ENCODE results near the gene ARHGAP21.
"Not testable (repeated sequence)": the region's sequence is repeated elsewhere in the genome, so short reads cannot be mapped to it uniquely, and the experiment has no call there.

GRCh38 chr10:24658319-24658718, 65.4 kb downstream of the ARHGAP21 start:
- not testable (repeated sequence) for TF ChIP-seq YY1 (IDR thresholded peaks at IDR 0.05; ENCODE audit: borderline replicate concordance in 1 of 3, control insufficient read depth in 1 of 3, extremely low read depth in 1 of 3, insufficient read depth in 3 of 3, insufficient read length in 1 of 3, insufficient replicate concordance in 2 of 3, low read depth in 1 of 3, low read length in 2 of 3); FOXA1 (IDR thresholded peaks at IDR 0.05; ENCODE audit: borderline replicate concordance); ZNF224 (CRISPR knock-in tag; IDR thresholded peaks at IDR 0.05); NFRKB (IDR thresholded peaks at IDR 0.05; ENCODE audit: low read depth); POLR2A (conservative IDR thresholded peaks at IDR 0.05); TAF1 (IDR thresholded peaks at IDR 0.05; ENCODE audit: control insufficient read depth, extremely low read depth, insufficient read depth, low read length, severe bottlenecking); NFIC (IDR thresholded peaks at IDR 0.05); ZNF639 (CRISPR knock-in tag; conservative IDR thresholded peaks at IDR 0.05 in 1 of 2, IDR thresholded peaks at IDR 0.05 in 1 of 2); FOS (IDR thresholded peaks at IDR 0.05; ENCODE audit: extremely low read depth, insufficient read length); PREB (CRISPR knock-in tag; IDR thresholded peaks at IDR 0.05); E4F1 (CRISPR knock-in tag; IDR thresholded peaks at IDR 0.05; ENCODE audit: borderline replicate concordance)
- TF ChIP-seq KDM1A (IDR thresholded peaks at IDR 0.05), result peak; percentile 7 to 34; a peak in 1 of 4 replicates
- TF ChIP-seq, protein P1, sequence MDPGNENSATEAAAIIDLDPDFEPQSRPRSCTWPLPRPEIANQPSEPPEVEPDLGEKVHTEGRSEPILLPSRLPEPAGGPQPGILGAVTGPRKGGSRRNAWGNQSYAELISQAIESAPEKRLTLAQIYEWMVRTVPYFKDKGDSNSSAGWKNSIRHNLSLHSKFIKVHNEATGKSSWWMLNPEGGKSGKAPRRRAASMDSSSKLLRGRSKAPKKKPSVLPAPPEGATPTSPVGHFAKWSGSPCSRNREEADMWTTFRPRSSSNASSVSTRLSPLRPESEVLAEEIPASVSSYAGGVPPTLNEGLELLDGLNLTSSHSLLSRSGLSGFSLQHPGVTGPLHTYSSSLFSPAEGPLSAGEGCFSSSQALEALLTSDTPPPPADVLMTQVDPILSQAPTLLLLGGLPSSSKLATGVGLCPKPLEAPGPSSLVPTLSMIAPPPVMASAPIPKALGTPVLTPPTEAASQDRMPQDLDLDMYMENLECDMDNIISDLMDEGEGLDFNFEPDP (CRISPR knock-in tag; IDR thresholded peaks at IDR 0.05), result not testable (repeated sequence)
- TF ChIP-seq, protein P2, sequence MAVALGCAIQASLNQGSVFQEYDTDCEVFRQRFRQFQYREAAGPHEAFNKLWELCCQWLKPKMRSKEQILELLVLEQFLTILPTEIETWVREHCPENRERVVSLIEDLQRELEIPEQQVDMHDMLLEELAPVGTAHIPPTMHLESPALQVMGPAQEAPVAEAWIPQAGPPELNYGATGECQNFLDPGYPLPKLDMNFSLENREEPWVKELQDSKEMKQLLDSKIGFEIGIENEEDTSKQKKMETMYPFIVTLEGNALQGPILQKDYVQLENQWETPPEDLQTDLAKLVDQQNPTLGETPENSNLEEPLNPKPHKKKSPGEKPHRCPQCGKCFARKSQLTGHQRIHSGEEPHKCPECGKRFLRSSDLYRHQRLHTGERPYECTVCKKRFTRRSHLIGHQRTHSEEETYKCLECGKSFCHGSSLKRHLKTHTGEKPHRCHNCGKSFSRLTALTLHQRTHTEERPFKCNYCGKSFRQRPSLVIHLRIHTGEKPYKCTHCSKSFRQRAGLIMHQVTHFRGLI (CRISPR knock-in tag; IDR thresholded peaks at IDR 0.05), result not testable (repeated sequence)
